GM19240 (cell line): Measurements from ENCODE around the gene GJD2.

Experiments used
- DNase-seq: peaks from one replicate; pipeline ENCODE4 v3.0.0; 2011; ENCODE audit warnings: low spot score; ENCODE audit not compliant: insufficient read length

The GJD2 gene

DNA sequence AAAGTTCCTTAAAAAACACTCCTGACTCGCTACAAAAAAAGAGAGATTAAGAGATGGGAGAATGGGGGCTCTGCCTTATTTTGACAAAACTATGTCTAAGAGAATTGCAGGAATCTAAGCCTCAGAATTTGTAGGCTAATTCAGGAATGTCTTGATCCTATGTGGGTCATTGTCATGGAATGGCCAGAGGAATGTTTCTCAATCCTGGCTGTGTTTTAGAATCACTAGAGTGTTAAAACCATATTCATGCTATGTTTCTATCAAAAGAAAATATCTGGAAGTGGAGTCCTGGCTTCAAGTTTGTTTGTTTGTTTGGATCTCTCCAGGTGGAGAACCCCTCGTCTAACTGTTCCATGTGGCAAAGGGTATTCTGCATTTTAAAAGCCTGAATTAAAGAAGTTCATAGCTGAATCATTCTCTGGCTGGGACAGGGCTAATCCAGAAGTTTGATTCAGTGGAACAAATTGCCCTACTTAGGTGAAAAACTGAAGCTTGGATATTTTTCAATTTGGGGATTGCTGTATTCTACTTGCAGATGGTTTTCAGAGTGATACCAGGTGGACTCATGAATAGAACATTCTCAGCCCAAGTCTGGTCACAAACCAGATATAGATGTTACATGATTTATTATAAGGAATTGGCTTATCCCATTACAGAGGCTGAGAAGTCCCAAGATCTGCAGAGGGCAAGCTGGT lies 28.2 kb downstream of the GJD2 start:
- no peak for DNase-seq

DNA sequence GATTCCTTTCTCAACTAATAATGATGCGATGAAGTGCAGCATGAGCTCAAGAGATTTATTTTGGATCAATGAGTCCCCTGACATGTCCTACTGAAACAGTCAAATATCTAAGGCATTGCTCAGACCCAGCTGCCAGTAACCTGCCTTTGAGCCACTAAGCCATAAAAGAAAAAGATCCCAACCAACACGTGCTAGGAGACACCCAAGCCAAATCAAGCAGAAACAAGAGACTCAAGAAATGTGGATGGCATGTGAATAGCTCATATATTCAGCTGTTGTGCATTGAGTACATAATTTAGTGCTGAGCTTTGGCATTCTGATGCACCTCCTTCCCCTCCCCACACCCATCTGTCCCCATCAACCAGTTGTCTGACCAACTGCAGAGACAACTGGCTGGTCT lies 29.2 kb downstream of the GJD2 start:
- DNase-seq: no peak

- DNase-seq: no peak
Measured at GRCh38 chr15:34724481-34724880, 30.3 kb downstream of the GJD2 start.

- no peak for DNase-seq
Measured at GRCh38 chr15:34722439-34722836, 32.4 kb downstream of the GJD2 start.

- no peak for DNase-seq
Measured at GRCh38 chr15:34721802-34722438, 32.9 kb downstream of the GJD2 start.

GRCh38 chr15:34721157-34721801 lies 33.5 kb downstream of the GJD2 start:
- DNase-seq: no peak

- DNase-seq: no peak
Measured at GRCh38 chr15:34719695-34720094, 35.1 kb downstream of the GJD2 start.

DNA sequence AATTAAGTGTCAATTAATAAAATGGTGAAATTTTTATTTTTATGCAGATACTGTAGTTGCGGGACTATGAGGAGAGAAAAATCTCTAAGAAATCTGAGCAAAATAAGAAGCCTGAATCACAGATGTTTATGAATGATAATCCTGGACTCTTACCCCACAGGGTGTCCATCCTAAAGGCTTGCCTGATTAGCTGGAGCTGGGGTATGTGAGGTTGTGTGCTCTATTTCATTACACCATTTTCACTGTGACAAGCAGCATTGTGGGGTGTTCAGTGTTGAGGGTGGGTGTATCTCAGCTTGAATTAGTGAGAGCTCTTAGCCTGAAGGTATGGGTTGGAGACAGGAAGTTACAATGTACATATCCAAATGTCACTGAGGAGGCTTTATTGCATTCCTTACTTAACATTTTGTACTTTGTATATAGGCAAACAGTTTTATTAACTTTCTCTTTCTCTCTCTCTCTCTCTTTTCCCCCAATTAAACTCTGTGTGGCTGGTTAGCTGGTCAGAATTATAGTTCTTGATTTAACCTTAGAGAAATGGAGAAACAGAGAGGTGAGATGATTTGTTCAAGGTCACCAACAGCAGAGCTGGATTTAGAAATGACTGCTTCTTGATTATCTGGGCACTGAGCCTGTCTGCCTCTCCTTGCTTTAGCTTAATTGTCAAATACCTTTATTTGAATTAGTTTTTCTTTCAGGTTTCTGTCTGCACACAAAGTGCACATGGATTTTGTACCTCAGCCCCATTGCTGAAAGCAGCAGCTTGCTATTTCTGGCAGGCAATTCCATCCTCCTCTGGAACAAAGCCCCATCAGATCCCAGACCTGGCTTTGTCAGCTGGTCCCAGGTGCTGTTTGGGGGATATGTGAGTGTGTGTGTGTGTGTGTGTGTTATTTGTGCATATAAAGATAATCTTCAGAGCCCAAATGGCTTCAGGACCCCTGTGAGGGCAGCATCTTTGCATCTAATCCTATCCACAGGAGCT lies 35.8 kb downstream of the GJD2 start:
- DNase-seq: no peak

DNA sequence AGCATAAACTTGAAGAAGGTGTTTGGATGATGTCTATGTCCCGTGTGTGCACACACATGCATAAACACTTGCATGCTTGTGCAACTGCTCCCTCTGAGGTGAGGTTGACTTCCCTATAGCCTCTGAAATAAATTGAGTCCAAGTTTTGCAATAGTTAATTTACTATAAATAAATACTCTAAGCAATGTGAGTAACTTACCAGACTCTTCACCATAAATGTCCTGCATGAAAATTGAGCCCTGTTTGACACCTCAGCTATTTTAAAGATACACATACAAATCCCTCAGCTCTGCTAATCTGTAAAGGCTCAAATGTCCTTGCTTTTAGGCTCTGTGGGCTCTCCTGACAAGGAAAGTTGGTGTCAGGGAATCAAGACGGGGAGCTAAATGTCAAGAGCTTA lies 37.1 kb downstream of the GJD2 start:
- DNase-seq: no peak

DNA sequence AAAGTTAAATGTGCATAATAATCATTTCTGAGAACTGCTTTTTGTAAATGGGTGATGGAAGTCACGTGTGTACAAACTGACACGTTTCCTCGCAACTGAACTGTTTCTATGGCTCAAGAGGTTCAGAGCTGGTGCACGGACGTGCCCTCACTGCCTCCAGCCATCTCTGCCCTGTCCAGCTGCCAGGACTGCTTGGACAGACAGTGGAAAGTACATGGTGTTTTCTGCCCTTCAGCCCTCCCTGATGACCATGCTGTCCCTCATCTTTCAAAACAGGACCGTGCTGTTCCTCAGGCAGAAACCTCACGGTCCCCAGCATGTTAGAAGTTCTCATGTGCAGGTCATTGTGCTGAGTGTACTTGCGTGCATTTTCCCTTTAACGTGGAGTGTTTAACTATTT lies 38.7 kb downstream of the GJD2 start:
- DNase-seq: no peak

- no peak for DNase-seq
Measured at GRCh38 chr15:34714476-34715121, 40.2 kb downstream of the GJD2 start.

- no peak for DNase-seq
Measured at GRCh38 chr15:34713635-34714034, 41.2 kb downstream of the GJD2 start.

DNA sequence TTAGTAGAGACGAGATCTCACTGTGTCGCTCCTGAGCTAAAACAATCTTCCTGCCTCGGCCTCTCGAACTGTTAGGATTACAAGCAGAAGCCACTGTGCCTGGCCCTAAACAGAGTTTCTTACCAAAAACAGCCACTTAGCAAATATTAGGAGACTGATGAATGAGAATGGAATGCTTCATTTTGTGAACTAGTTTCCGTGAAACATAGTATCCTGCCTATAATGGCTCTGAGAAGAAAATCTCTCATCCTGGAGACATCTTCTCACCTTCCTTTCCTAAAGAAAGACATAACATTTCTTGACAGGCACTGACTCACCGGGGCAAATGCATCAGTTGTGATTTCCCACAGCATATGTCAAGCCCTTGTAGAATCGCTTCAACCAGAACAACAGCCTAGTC lies 44.9 kb downstream of the GJD2 start:
- no peak for DNase-seq

- no peak for DNase-seq
Measured at GRCh38 chr15:34708422-34708821, 46.4 kb downstream of the GJD2 start.

GRCh38 chr15:34701536-34701935 lies 53.3 kb downstream of the GJD2 start:
- no peak for DNase-seq
